SIG-M5 treated with dmso at 0.1 percent for 504 hours (cell line): Measurements from ENCODE around the gene BCR.

Experiments
- DNase-seq: peaks from one replicate; lab custom pipeline; 2025; ENCODE audit not compliant: unreplicated experiment; lab: John Stamatoyannopoulos, UW

Gene BCR

DNA sequence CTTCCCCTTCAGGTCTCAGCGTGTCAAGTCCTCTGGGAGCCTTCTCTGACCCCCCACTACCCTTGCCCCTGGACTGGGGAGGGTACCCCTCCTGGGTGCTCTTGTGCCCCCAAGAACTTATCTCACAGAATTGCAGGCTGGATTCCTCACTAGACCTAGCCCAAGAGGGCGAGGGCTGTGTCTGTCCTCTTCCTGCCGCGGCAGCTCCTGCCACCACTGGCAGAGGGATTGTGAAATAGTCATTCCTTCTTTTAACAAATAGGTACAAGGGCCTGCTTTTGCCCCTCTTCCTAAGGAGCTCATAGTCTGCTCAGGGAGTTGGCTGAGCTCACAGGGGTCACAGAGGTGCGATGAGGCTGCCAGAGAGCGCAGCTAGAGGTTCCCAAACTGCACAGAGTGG lies 29.5 kb upstream of the BCR start:
- DNase-seq = no peak

DNA sequence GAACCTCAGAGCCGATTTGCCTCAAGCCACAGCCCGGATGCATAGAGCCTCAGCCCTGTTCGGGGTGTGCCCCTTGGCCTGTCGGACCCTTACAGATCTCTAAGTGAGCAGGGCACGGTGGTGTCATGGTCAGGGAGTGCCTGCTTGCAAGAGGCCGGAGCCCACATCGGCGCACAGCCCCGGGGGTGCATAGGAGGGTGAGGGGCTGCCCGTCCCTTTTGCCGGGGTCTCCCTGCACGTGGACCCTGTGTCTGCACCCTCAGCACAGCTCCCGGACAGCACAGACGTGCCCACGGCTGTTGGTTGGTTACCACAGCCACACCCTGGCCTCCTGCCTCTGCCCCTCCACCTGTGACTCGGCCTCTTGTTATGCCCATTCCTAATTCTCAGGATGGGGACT lies 28.5 kb upstream of the BCR start:
- no peak for DNase-seq

DNA sequence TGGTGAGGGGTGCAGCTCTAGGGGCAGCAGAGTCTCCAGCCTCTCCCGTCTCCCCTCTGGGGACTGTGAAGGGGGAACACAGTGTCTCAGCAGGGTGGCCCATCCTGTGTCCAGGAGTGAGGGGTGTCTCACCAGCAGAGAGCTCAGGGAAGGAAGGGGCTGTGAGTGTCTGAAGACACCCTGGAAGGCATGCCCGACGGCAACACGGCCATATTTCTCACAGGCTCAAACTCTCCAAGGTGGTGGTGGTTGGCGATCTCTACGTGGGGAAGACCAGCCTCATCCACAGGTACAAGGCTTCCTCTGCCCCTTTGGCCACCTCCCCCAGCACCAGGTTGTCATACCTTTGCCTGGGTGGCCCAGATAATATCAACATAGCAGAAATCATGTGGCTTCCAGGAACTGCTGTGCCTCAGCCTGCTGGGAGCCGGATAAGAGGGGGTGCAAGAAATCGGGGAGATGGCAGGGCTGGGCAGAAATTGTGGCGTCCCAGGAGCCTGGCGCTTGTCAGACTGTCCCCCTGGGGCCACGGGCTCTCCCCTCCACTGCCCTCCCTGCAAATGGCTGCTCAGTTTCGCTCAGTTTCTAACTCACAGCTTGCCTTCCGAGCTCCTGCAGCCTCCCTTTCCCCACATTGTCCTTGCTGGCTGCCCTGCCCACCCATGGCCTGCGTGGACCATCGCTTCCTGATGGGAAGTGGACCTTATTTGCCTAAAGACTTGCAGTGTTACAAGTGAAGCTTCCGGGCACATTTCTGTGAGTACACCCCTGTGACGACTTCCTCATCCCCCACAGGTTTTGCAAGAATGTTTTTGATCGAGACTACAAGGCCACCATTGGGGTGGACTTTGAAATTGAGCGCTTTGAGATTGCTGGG lies 27.8 kb upstream of the BCR start:
- no peak for DNase-seq

DNA sequence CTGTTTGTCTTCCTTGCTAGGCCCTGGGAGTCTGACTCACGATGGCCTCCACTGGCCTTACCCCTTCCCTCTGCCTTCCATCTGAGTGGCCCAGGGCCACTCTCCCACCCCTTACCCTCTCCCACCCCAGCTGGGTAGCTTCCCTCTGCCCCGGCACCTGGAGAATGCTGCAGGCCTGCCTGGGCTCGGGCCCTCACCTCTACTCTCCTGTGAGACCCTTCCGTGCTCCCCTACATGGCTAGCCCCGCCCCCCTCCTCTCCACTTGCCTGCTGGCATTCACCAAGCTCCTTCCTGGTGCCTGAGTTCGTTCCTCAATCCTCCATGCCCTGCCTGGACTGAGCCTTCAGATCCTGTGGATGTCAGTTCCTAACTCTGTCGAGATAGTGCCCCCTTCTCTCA lies 26.3 kb upstream of the BCR start:
- DNase-seq = no peak

DNA sequence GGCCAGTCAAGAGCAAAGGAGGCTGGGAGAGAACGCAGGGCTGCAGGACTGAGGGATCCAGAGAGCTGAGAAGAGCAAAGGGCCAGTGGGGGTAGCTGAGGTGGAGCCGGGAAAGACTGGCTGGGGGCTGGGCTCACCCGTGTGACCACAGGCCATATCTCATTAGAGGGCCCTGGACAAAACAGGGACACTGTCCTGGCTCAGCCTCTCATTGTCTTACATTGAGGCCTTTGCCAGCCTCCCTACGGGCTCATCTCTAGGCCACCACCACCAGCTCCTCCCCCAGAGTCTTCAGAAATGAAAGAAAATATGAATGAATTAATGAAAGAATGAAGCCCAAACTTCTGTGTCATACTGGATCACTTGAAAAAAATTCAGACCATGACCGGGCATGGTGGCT lies 25.8 kb upstream of the BCR start:
- DNase-seq = no peak

DNA sequence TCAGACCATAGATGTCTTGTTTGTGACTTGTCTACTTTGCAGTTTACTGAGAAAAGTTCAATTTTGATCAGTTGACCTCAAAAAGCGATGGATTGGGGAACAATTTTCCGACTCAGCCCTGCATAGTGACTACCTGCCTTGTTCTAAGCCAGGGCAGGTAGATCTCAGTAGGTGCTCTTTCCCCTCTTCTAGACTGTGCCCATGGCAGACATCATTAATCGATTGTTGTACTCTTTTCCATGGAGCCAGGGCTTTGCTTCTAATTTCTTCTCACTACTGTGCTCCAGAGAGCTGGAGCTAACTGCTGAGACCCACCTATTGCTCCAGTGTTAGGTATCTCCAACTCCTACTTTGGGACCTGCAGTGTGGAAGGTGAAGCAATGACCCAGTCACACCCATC lies 25.2 kb upstream of the BCR start:
- no peak for DNase-seq

DNA sequence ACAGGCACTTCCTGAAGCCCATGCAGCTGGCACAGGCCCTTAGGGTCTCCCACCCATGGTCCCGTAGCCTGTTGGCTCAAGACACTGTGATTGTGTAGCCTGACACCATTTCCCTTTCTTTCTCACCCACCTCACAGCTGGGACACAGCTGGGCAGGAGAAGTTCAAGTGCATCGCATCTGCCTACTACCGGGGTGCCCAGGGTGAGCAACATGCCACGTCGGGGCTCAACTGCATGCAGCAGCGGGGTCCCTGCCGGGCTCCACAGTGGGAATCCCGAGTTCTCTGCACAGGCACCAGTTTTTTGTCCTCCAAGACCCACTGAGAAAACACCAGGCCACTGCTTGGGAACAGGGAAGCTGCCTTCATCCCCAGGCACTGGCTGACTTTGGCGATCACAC lies 24.5 kb upstream of the BCR start:
- no peak for DNase-seq

DNA sequence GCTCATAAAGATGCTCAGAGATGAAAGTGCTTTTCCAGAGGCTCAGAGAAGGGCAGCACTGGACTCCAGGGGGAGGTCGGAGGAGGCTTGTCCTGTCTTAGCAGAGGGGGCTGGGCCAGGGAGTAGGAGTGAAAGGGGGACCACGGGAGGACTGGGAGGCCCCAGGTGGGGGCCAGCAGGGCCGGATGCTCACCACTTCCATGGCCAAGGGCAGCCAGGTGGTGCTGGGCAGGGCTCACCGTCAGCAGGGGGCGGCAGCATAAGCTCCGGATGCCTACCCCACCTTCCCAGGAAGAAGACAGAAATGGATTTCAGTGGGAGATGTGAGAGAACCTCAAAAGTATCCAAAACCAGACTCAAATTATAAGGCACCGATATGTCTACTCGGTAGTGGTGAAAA lies 24.0 kb upstream of the BCR start:
- no peak for DNase-seq

DNA sequence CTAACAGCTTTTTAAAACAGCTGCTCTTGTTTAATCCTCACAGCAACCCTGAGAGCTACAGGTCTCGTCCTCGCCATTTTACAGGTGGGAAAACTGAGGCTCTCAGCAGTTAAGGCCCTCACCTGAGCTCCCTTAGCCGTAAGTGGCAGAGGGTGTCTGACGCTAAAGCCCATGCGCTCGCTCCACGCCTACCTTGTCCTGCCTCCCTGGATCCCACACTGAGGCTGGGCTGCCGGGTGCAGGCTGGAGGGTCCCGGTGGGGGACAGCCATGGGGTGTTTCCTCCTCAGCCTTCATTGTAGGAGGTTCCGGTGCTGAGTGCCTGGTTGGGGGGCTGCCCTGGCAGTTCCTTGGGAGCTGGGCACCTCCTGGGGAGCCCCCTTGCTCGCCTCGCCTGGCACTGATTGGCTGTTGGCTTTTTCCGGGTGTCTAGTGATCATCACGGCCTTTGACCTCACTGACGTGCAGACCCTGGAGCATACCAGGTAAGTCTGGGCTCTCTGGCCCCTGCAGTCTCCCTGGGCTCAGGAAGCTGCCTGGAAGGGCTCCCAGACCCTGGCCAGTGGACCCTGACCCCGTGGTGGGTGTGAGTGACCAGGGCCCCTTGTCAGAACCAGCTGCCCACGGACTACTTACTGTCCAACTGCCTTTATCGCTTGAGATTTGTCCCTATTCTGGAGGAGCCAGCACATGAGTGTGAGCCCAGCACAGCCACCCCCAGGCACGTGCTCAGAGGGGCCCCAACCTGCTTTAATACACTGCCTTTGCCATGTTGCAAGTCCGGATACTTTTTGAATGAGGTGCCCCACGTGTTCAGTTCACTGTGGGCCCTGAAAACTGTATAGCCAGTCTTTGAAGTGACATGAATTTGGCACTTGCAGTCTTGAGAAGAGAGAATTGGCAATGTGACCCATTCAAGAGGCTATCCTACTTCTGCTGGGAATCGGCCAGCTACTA lies 22.5 kb upstream of the BCR start:
- DNase-seq = no peak

DNA sequence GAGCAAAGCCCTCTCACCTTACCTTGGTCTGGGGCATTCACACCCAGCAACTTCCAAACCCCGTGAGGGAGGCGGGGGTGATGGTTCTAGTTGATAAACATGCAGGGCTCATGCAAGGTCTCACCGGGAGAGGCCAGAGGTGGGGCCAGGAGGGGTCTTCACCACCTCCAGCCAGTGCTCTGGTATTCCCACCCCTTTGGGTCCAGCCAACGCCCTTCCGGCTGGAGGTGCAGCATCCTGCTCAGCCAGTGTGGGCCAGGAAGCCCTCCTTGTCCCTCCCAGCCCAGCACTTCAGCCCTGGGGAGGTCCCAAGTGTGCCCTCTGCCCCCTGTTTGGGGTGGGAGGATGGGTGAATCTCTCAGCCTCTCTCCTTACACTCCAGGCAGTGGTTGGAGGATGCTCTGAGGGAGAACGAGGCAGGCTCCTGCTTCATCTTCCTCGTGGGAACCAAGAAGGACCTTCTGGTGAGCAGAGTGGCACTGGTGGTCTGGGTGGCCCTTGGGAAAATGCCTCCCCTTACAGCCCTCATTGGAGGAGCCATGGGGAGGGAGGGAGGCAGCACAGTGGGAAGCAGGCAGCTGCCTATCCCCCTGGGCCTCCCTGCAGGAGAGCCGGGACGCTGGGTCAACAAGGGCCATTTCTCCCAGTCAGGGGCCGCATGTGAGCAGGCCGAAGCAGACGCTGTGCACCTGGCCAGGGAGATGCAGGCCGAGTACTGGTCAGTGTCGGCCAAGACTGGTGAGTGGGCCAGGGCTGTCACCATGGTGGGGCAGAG lies 21.6 kb upstream of the BCR start:
- DNase-seq = no peak

DNA sequence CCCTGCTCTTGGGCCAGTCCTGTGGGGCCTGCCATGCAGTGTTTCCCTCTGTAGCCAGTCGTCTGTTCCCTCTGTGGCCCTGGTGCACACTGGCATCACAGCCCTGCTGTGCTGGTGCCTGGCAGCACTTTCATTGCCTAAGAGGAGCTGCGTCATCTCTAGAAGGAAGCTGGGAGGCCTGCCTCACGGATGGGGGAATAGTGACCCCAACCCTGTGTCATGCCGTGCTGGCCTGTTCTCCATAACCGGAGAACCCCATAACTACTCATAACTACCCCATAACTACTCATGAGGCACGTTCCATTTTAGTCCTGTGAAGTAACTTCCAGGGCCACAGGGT lies 21.0 kb upstream of the BCR start:
- no peak for DNase-seq

DNA sequence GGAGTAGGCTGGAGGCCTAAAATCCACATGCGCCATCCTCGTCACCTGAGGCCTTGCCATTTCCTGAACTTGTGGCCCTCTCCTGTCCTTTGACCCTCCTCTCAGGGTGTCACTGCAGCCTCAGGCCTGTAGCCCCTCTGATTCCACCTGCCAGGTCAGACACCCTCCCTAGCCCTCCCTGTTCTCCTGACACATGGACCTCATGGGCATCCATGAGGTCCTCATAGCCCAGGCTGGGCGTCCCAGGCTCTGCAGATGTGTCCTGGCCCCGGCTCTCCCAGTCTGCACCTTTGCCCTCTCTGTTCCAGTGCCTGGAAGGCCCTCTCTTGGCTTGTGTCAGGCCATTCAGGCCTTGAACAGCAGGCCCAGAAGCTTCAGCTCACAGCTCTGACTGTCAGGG lies 19.3 kb upstream of the BCR start:
- DNase-seq = no peak

DNA sequence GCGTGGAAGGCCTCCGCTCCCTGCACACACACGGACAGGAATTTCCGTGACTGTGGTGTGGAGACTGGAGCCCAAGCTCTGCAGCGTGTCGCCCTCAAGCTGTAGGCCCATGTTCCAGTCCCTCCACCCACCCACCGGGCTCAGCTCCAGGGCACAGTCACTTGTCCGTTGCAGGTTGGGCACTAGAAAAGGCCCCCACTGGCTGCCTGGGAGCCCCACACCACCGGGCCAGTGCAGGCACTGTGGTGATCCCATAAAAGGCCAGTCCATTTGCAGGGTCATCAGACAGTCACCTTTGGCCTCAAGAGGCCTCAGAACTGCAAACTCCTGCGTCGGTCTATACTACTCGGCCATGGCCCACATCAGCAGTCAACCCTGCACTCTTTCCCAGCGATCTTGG lies 18.7 kb upstream of the BCR start:
- no peak for DNase-seq

DNA sequence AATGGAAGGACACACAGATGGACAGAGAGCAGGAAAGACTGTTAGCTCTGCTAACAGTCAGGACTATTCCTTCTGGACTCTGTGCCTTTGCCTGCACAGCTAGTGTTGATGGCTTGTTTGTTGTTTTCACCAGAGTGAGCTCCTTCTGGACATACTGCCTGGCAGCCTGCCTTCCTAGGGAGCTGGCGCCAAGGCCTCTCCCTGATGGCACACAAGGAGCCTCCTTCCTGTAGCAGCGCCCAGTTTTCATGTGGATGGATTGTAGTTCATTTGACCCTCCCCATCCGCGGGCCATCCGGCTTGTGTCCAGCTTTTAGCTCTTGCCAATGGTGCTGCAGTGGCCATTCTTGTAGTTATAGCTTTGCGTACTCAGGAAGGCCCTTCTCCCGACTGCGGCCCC lies 16.6 kb upstream of the BCR start:
- no peak for DNase-seq

DNA sequence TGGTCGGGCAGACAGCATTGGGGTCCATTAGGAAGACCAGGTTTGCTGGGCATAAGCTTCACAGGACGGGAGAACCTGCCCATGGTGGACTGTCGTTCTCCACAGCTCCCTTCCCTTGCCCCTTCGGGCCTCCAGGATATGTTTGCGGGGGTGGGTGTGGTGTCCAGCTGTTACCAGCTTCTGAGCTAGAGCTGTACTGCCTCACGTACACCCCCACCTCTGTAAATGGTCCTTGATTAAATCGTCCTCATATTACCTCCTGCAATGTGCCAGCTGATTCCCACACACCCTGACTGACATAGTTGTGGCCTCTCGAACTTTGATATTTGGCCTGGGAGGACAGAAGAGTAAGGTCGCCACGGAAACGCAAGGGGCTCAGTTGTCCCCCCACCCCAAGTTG lies 16.2 kb upstream of the BCR start:
- DNase-seq = no peak

DNA sequence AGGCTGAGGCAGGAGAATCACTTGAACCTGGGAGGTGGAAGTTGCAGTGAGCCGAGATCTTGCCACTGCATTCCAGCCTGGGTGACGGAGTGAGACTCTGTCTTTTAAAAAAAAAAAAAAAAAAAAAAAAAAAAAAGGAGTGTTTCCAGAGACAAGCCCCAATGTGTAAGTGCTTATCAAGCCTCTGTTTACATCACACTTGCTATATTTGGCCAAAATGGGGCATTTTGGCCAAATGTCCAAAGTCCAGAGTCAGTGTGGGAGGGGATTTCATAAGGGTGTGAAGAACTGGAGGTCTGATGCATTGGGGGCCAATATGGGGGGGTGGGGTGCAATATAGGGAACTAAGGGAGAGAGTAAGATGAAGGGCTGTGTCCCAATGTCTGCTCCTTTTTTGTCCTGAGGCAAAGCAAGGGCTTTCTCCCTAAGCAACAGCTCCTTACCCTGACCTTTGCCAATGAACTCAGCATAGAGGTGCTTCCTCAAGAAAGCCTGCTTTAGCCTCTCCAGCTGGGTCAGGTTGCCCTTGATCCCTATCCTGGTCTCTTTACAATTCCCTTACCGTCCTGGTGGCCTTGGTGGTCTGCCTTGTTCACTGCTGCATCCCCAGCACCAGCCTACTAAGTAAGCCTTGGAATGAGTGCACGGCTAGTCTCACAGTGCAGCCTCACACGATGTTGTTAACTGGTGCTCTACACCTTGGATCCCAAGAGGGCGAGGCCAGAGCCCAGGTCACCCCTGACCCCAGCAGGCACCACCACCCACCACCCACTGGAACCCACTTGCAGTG lies 14.1 kb upstream of the BCR start:
- DNase-seq = no peak

DNA sequence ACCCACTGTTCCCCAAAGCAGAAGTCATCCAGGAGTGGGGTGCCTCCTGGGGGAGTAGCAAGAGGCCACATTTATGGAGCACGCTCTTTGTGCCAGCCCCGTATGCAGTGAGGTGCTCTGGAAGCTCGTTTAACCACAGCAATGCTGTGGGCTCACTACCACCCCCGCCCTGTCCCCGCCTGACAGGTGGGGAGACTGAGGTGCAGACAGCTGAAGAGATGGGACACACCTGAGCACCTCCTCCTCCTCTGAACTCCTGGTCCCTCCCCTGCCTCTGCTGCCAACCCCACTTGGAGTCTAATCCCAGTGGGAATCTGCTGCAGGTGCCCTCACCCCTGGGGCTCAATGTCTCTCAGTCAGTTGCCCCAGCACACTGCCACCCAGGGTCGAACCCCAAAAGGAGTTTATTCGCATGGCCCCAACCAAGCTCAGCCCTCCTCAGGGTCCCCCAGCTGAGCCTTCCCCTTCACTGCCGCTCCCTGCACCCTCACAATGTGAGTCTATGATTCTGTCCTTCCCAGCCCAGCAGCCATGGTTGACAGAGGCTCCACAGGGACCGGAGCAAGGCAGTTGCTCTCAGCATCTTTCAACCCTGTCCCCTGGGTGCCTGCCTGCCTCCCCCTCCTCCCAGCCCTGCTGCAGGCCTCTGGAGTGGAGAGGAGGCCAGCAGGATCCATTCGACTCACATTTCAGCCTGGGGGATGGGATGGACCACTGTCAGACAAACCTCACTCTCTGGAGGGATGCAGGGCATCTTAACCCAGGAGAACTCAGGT lies 13.3 kb upstream of the BCR start:
- DNase-seq = no peak

DNA sequence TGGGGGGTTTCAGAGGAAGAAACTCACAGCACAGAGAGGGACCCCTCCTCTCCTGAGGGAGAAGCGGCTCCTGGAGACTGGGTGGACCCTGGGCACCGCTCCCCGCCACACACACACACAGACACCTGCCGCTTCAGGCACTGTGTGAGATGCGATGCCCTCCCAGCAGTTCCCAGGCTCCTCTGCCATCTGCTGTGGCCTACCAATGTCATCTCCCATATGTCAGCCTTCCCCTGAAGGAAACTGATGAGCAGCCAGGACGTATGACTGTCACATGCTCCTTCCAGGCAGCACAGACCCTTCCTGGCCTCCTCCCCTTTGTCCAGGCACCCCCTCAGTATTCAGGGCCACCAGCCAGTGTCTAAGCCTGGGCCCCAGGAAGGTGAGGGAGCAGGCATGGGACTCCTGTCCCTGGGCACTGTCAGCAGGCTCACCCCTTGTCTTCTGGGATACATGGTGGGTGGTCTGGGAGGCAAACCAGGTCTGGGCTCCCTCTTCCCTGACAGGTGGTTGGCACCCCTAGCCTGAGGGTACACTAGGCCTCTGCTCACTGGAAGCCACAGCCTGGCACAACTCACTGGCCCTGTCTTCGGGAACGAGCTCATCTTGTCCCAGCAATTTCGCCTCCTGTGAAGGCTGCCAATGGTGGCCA lies 11.8 kb upstream of the BCR start:
- no peak for DNase-seq

DNA sequence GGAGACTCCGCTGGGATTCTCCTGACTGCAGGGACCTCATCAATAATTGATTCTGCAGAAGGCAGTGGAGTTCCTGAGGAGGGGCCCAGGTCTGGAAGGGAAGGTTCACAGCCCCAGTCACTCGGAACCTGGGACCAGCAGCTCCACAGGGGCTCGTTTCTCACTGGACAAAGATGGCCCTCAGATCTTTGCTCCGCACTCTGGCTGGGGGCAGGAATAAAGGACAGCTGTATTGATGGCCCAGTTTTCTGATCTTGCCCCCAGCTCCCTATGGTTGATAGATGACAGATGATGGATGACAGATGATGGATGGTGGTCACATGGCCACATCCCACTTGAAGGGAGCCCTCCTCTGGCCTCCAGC lies 11.3 kb upstream of the BCR start:
- DNase-seq = no peak
